Measurements from ENCODE around the gene MKS1.
A peak's percentile ranks its signal among the peaks of the same experiment; 100 is the strongest.

Gene MKS1

GRCh38 chr17:58244963-58245362, 25.9 kb upstream of the MKS1 start:
- Histone ChIP-seq H3K4me3 (no peak overlapping the region), H3K27ac (no peak overlapping the region)
- no peak for DNase-seq (ENCODE audit: low spot score)
- TF ChIP-seq CTCF (IDR thresholded peaks at IDR 0.05), result no peak

- TF ChIP-seq CTCF (IDR thresholded peaks at IDR 0.05), result no peak
- DNase-seq (ENCODE audit: low spot score), result no peak
- Histone ChIP-seq H3K27ac (no peak overlapping the region), H3K4me3 (no peak overlapping the region)
Observed at GRCh38 chr17:58242171-58242784, 23.2 kb upstream of the MKS1 start.

- Histone ChIP-seq H3K4me3 (no peak overlapping the region), H3K27ac (no peak overlapping the region)
- TF ChIP-seq CTCF (IDR thresholded peaks at IDR 0.05), result no peak
- no peak for DNase-seq (ENCODE audit: low spot score)
Observed at GRCh38 chr17:58239987-58240386, 20.9 kb upstream of the MKS1 start.

- Histone ChIP-seq H3K4me3 (no peak within 1 kb of the TSS), H3K27ac (no peak within 1 kb of the TSS)
- TF ChIP-seq CTCF (IDR thresholded peaks at IDR 0.05), result no peak
- DNase-seq (ENCODE audit: low spot score), result no peak
Observed at GRCh38 chr17:58238147-58238634, 19.1 kb upstream of the MKS1 start, which contains the start of gene LPO. TSS of gene LPO (plus strand) at chr17:58238584. CDS start at chr17:58242980, 4,396 bp downstream.

GRCh38 chr17:58236394-58236793, 17.3 kb upstream of the MKS1 start:
- DNase-seq (ENCODE audit: low spot score), result no peak
- TF ChIP-seq CTCF (IDR thresholded peaks at IDR 0.05), result no peak
- H3K27ac ChIP-seq, result no peak overlapping the region
- H3K4me3 ChIP-seq, result no peak overlapping the region

- Histone ChIP-seq H3K27ac (no peak overlapping the region), H3K4me3 (no peak overlapping the region)
- no peak for DNase-seq (ENCODE audit: low spot score)
- no peak for TF ChIP-seq CTCF (IDR thresholded peaks at IDR 0.05)
Observed at GRCh38 chr17:58235821-58236220, 16.8 kb upstream of the MKS1 start.

GRCh38 chr17:58234512-58234911, 15.5 kb upstream of the MKS1 start:
- Histone ChIP-seq H3K27ac (no peak overlapping the region), H3K4me3 (no peak overlapping the region)
- no peak for TF ChIP-seq CTCF (IDR thresholded peaks at IDR 0.05)
- peak; percentile 3 for DNase-seq (ENCODE audit: low spot score)
